ENCODE measurements around the gene ARRDC4.

Gene ARRDC4

GRCh38 chr15:97998307-97999071, 38.0 kb downstream of the ARRDC4 start:
- no peak for DNase-seq (ENCODE audit: low read depth in 2 of 2)

- DNase-seq (ENCODE audit: low read depth in 2 of 2) = no peak
These were observed 40.0 kb downstream of the ARRDC4 start for GRCh38 chr15:98000249-98001203.

GRCh38 chr15:98001663-98002194, 41.2 kb downstream of the ARRDC4 start:
- DNase-seq (ENCODE audit: low read depth in 2 of 2) = no peak

GRCh38 chr15:98002419-98002818, 41.9 kb downstream of the ARRDC4 start:
- DNase-seq (ENCODE audit: low read depth in 2 of 2) = no peak

- no peak for DNase-seq (ENCODE audit: low read depth in 2 of 2)
These were observed 42.4 kb downstream of the ARRDC4 start for GRCh38 chr15:98002866-98003265.

GRCh38 chr15:98003518-98003917, 43.0 kb downstream of the ARRDC4 start:
- DNase-seq (ENCODE audit: low read depth in 2 of 2) = no peak

GRCh38 chr15:98003996-98004395, 43.5 kb downstream of the ARRDC4 start:
- no peak for DNase-seq (ENCODE audit: low read depth in 2 of 2)

GRCh38 chr15:98005659-98006058, 45.2 kb downstream of the ARRDC4 start:
- DNase-seq (ENCODE audit: low read depth in 2 of 2) = no peak

GRCh38 chr15:98009169-98009568, 48.7 kb downstream of the ARRDC4 start:
- no peak for DNase-seq (ENCODE audit: low read depth in 2 of 2)

GRCh38 chr15:98009971-98010370, 49.5 kb downstream of the ARRDC4 start:
- DNase-seq (ENCODE audit: low read depth in 2 of 2) = no peak

- DNase-seq (ENCODE audit: low read depth in 2 of 2) = no peak
These were observed 51.9 kb downstream of the ARRDC4 start for GRCh38 chr15:98012354-98012753.

GRCh38 chr15:98013631-98014030, 53.1 kb downstream of the ARRDC4 start:
- no peak for DNase-seq (ENCODE audit: low read depth in 2 of 2)

- DNase-seq (ENCODE audit: low read depth in 2 of 2) = no peak
These were observed 56.9 kb downstream of the ARRDC4 start for GRCh38 chr15:98017150-98017964.

GRCh38 chr15:98018761-98019351, 58.4 kb downstream of the ARRDC4 start:
- DNase-seq (ENCODE audit: low read depth in 2 of 2) = no peak

All from stimulated activated CD4-positive, alpha-beta T cell treated with anti-CD3 and anti-CD28 coated beads, Interleukin-4, amount 100 ng/mL, for 48 hours (primary cell).